HG02981 (cell line): ENCODE measurements around the gene ZNF69.
"Not testable (repeated sequence)": the region's sequence is repeated elsewhere in the genome, so short reads cannot be mapped to it uniquely, and the experiment has no call there.

Experiments
- ATAC-seq: cut with Tn5 transposase; IDR thresholded peaks from one replicate; pipeline ENCODE4 v1.9.1; 2021; ENCODE audit warnings: mild to moderate bottlenecking, moderate library complexity; ENCODE audit not compliant: unreplicated experiment

The ZNF69 gene

DNA sequence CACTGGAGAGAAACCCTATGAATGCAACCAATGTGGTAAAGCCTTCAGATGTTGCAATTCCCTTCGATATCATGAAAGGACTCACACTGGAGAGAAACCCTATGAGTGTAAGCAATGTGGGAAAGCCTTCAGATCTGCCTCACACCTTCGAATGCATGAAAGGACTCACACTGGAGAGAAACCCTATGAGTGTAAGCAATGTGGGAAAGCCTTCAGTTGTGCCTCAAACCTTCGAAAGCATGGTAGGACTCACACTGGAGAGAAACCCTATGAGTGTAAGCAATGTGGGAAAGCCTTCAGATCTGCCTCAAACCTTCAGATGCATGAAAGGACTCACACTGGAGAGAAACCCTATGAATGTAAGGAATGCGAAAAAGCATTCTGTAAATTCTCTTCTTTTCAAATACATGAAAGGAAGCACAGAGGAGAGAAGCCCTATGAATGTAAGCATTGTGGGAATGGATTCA is 62.1 kb downstream of the ZNF69 start:
- ATAC-seq, result not testable (repeated sequence)

DNA sequence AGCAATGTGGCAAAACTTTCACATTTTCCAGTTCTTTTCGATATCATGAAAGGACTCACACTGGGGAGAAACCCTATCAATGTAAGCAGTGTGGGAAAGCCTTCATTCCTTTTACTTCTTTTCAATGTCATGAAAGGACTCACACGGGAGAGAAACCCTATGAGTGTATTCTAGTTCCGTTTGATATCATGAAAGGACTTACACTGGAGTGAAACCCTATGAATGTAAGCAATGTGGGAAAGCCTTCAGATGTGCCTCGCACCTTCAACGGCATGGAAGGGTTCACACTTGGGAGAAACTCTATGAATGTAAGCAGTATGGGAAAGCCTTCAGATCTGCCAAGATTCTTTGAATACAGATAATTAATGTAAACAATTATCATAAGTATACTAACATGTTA is 62.7 kb downstream of the ZNF69 start:
- no peak for ATAC-seq
